C4-2B (cell line): Measurements from ENCODE around the gene RBM39.
"Not testable (repeated sequence)": the region's sequence is repeated elsewhere in the genome, so short reads cannot be mapped to it uniquely, and the experiment has no call there.

Experiments used
- ZFX ChIP-seq: fragments of 450-650 bp; IDR thresholded peaks from 2 replicates; pipeline ENCODE4 v1.6.1; 2017
- TF ChIP-seq, protein P1 (sequence below): fragments of 450-650 bp; conservative IDR thresholded peaks from 2 replicates; pipeline ENCODE4 v1.5.1; 2017; ENCODE audit warnings: mild to moderate bottlenecking

DNA sequence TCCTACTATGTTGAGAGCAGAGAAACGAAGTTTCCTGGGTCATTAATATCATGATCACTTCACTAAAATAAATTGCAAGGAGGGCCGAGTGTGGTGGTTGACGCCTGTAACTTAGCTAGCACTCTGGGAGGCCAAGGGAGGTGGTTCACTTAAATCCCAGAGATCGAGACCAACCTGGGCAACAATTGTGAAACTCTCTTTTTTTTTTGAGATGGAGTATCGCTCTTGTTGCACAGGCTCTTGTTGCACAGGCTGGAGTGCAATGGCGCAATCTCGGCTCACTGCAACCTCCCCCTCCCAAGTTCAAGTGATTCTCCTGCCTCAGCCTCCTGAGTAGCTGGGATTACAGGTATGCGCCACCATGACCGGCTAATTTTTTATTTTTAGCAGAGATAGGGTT is 28.9 kb downstream of the RBM39 start:
- TF ChIP-seq, protein P1, sequence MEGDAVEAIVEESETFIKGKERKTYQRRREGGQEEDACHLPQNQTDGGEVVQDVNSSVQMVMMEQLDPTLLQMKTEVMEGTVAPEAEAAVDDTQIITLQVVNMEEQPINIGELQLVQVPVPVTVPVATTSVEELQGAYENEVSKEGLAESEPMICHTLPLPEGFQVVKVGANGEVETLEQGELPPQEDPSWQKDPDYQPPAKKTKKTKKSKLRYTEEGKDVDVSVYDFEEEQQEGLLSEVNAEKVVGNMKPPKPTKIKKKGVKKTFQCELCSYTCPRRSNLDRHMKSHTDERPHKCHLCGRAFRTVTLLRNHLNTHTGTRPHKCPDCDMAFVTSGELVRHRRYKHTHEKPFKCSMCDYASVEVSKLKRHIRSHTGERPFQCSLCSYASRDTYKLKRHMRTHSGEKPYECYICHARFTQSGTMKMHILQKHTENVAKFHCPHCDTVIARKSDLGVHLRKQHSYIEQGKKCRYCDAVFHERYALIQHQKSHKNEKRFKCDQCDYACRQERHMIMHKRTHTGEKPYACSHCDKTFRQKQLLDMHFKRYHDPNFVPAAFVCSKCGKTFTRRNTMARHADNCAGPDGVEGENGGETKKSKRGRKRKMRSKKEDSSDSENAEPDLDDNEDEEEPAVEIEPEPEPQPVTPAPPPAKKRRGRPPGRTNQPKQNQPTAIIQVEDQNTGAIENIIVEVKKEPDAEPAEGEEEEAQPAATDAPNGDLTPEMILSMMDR, result not testable (repeated sequence)
- TF ChIP-seq ZFX, result not testable (repeated sequence)
